HepG2 (cell line): ENCODE data around the gene SMYD4. TPM values are rescaled to one million over a fixed set of nuclear protein-coding genes. Genes with fewer than 3 reads are reported as not detected.

Experiments
- GABPB1 ChIP-seq: IDR thresholded peaks from 2 replicates; pipeline ENCODE4 v1.6.1; 2016; ENCODE audit warnings: mild to moderate bottlenecking, missing genetic modification reagents, moderate library complexity, missing compliant biosample characterization
- HES4 ChIP-seq: sonication (generic); formaldehyde crosslinking; IDR thresholded peaks from 2 replicates; pipeline ENCODE4 v1.9.0; 2021; ENCODE audit warnings: mild to moderate bottlenecking, missing genetic modification reagents, borderline replicate concordance
- HNRNPUL1 ChIP-seq: fragments of 200-400 bp; formaldehyde crosslinking; IDR thresholded peaks from 2 replicates; pipeline ENCODE4 v1.6.1; 2017; ENCODE audit warnings: low read depth, mild to moderate bottlenecking, low read length, moderate library complexity
- KDM1A ChIP-seq: IDR thresholded peaks from 2 replicates; pipeline ENCODE4 v1.6.1; 2016; ENCODE audit warnings: missing compliant biosample characterization
- KDM4B ChIP-seq: sonication (generic); formaldehyde crosslinking; IDR thresholded peaks from 2 replicates; pipeline ENCODE4 v1.4.0; 2020; ENCODE audit warnings: missing genetic modification reagents
- MATR3 ChIP-seq: sonication (generic); formaldehyde crosslinking; IDR thresholded peaks from 2 replicates; pipeline ENCODE4 v1.4.0; 2020; ENCODE audit warnings: missing genetic modification reagents
- RFX3 ChIP-seq: IDR thresholded peaks from 2 replicates; pipeline ENCODE4 v1.6.1; 2016; ENCODE audit warnings: missing biosample characterization, missing genetic modification reagents
- RFXAP ChIP-seq: sonication (generic); formaldehyde crosslinking; IDR thresholded peaks from 2 replicates; pipeline ENCODE4 v1.4.0; 2020; ENCODE audit warnings: missing genetic modification reagents, borderline replicate concordance
- SMYD3 ChIP-seq: sonication (generic); formaldehyde crosslinking; IDR thresholded peaks from 2 replicates; pipeline ENCODE4 v1.8.1; 2023; ENCODE audit warnings: mild to moderate bottlenecking, missing genetic modification reagents
- SP140L ChIP-seq: sonication (generic); formaldehyde crosslinking; IDR thresholded peaks from 2 replicates; pipeline ENCODE4 v1.4.0; 2020; ENCODE audit warnings: missing genetic modification reagents, borderline replicate concordance
- TARDBP ChIP-seq: sonication (generic); formaldehyde crosslinking; IDR thresholded peaks from 2 replicates; pipeline ENCODE4 v1.8.0; 2022; ENCODE audit warnings: mild to moderate bottlenecking, missing genetic modification reagents
- TEAD3 ChIP-seq: optimal IDR thresholded peaks from 2 replicates; pipeline ENCODE3; 2016; ENCODE audit warnings: borderline replicate concordance
- ZNF205 ChIP-seq: IDR thresholded peaks from 2 replicates; pipeline ENCODE4 v1.6.1; 2018; ENCODE audit warnings: missing biosample characterization, missing genetic modification reagents
- ZNF256 ChIP-seq: sonication (generic); formaldehyde crosslinking; conservative IDR thresholded peaks from 2 replicates; pipeline ENCODE4 v1.4.0; 2020; ENCODE audit warnings: missing genetic modification reagents
- ZNF564 ChIP-seq: sonication (generic); formaldehyde crosslinking; IDR thresholded peaks from 2 replicates; pipeline ENCODE4 v1.8.1; 2023; ENCODE audit warnings: mild to moderate bottlenecking, missing genetic modification reagents
- ZNF577 ChIP-seq: sonication (generic); formaldehyde crosslinking; IDR thresholded peaks from 2 replicates; pipeline ENCODE4 v1.4.0; 2020; ENCODE audit warnings: mild to moderate bottlenecking, low read depth, missing genetic modification reagents, borderline replicate concordance
- polyA plus RNA-seq, 8 experiments: library from polyadenylated mRNA; depleted of rRNA in 3 of 8; stranded (reverse) in 7 of 8; unstranded in 1 of 8; fragments of >200 nt; fragmentation: Illumina TruSeq in 4 of 8; extraction: Trizol in 4 of 8; gene quantifications; 2 replicates each; pipeline versions ENCODE4 v1.2.1 to v1.2.3, GENCODE V29; 2011 to 2016; ENCODE audit warnings: low read depth in 4 of 8, missing spikeins in 1 of 8, mixed read lengths in 1 of 8; ENCODE audit not compliant: insufficient read depth in 1 of 8
- total RNA-seq, 5 experiments: library from RNA; depleted of rRNA; stranded (reverse); fragments of >200 nt; fragmentation: Illumina TruSeq; extraction: Trizol; gene quantifications; 2 replicates each; pipeline ENCODE4 v1.2.3, GENCODE V29; 2016; ENCODE audit warnings: low read depth in 1 of 5
- TF ChIP-seq, protein P1 (sequence below): sonication (generic); formaldehyde crosslinking; IDR thresholded peaks from 2 replicates; pipeline ENCODE4 v1.5.1; 2020; ENCODE audit warnings: missing genetic modification reagents, mild to moderate bottlenecking, borderline replicate concordance
- TF ChIP-seq, protein P2 (sequence below): sonication (generic); formaldehyde crosslinking; IDR thresholded peaks from 2 replicates; pipeline ENCODE4 v1.8.0; 2022; ENCODE audit warnings: low read depth, missing genetic modification reagents
- TF ChIP-seq, protein P3 (sequence below): sonication (generic); formaldehyde crosslinking; IDR thresholded peaks from 2 replicates; pipeline ENCODE4 v1.4.0; 2020; ENCODE audit warnings: missing genetic modification reagents
- TF ChIP-seq, protein P4 (sequence below): sonication (generic); formaldehyde crosslinking; IDR thresholded peaks from 2 replicates; pipeline ENCODE4; 2020; ENCODE audit warnings: missing genetic modification reagents, mild to moderate bottlenecking, borderline replicate concordance
- TF ChIP-seq, protein P5 (sequence below): sonication (generic); formaldehyde crosslinking; IDR thresholded peaks from 2 replicates; pipeline ENCODE4 v1.9.0; 2021; ENCODE audit warnings: missing genetic modification reagents, borderline replicate concordance

The SMYD4 gene
- total and polyA plus RNA-seq, 2 of the 13 experiments (the other 11 are each of a cell fraction or from before 2014, with no cell fraction given) = 7.4 to 11.3 TPM

DNA sequence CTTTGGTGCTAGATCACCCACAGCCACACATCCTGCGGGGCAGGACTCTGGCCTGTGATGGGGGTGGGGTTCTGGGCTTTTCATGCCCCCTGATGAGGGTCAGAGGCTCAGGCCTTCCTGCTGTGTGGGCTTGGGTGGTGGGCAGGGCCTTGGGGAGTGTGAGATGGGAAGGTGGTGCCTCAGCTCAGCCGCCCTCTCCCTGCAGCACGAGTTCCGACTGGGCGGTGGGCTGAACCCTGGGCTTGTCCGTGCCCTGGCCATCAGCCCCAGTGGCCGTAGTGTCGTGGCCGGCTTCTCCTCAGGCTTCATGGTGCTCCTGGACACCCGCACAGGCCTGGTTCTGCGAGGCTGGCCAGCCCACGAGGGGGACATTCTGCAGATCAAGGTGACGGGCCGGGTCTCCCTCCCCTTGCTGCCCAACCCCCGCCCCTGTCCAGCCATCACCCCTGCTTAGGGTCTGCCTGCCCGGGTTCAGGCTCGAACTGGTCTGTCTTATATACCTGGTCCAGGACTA lies 93.8 kb downstream of the SMYD4 start (continued):
- TF ChIP-seq, protein P1, sequence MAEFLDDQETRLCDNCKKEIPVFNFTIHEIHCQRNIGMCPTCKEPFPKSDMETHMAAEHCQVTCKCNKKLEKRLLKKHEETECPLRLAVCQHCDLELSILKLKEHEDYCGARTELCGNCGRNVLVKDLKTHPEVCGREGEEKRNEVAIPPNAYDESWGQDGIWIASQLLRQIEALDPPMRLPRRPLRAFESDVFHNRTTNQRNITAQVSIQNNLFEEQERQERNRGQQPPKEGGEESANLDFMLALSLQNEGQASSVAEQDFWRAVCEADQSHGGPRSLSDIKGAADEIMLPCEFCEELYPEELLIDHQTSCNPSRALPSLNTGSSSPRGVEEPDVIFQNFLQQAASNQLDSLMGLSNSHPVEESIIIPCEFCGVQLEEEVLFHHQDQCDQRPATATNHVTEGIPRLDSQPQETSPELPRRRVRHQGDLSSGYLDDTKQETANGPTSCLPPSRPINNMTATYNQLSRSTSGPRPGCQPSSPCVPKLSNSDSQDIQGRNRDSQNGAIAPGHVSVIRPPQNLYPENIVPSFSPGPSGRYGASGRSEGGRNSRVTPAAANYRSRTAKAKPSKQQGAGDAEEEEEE (CRISPR knock-in tag) = no peak
- no peak for TF ChIP-seq HNRNPUL1
- TF ChIP-seq, protein P2, sequence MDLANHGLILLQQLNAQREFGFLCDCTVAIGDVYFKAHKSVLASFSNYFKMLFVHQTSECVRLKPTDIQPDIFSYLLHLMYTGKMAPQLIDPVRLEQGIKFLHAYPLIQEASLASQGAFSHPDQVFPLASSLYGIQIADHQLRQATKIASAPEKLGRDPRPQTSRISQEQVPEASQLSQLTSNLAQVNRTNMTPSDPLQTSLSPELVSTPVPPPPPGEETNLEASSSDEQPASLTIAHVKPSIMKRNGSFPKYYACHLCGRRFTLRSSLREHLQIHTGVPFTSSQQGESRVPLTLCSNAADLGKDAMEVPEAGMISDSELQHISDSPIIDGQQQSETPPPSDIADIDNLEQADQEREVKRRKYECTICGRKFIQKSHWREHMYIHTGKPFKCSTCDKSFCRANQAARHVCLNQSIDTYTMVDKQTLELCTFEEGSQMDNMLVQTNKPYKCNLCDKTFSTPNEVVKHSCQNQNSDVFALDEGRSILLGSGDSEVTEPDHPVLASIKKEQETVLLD (CRISPR knock-in tag) = 0 out of 2 replicates have a peak, but pooled peaks have one; percentile 66
- TF ChIP-seq KDM4B = no peak
- TF ChIP-seq GABPB1 (CRISPR knock-in tag) = no peak
- TF ChIP-seq KDM1A (CRISPR knock-in tag) = no peak
- TF ChIP-seq SMYD3 (CRISPR knock-in tag) = no peak
- no peak; the same call in 1 of the 2 replicates for TF ChIP-seq ZNF256 (CRISPR knock-in tag)
- no peak for TF ChIP-seq HES4
- no peak for TF ChIP-seq ZNF205
- TF ChIP-seq ZNF577 = 0 out of 2 replicates have a peak, but pooled peaks have one; percentile 86
- TF ChIP-seq, protein P3, sequence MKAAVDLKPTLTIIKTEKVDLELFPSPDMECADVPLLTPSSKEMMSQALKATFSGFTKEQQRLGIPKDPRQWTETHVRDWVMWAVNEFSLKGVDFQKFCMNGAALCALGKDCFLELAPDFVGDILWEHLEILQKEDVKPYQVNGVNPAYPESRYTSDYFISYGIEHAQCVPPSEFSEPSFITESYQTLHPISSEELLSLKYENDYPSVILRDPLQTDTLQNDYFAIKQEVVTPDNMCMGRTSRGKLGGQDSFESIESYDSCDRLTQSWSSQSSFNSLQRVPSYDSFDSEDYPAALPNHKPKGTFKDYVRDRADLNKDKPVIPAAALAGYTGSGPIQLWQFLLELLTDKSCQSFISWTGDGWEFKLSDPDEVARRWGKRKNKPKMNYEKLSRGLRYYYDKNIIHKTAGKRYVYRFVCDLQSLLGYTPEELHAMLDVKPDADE (CRISPR knock-in tag) = no peak
- no peak for TF ChIP-seq MATR3 (CRISPR knock-in tag)
- TF ChIP-seq TEAD3 (CRISPR knock-in tag) = no peak
- no peak for TF ChIP-seq RFX3
- TF ChIP-seq SP140L = no peak
- no peak; the same call in 1 of the 2 replicates for TF ChIP-seq RFXAP (CRISPR knock-in tag)
- no peak for TF ChIP-seq ZNF564 (CRISPR knock-in tag)
- no peak for TF ChIP-seq TARDBP (CRISPR knock-in tag)
- TF ChIP-seq, protein P4, sequence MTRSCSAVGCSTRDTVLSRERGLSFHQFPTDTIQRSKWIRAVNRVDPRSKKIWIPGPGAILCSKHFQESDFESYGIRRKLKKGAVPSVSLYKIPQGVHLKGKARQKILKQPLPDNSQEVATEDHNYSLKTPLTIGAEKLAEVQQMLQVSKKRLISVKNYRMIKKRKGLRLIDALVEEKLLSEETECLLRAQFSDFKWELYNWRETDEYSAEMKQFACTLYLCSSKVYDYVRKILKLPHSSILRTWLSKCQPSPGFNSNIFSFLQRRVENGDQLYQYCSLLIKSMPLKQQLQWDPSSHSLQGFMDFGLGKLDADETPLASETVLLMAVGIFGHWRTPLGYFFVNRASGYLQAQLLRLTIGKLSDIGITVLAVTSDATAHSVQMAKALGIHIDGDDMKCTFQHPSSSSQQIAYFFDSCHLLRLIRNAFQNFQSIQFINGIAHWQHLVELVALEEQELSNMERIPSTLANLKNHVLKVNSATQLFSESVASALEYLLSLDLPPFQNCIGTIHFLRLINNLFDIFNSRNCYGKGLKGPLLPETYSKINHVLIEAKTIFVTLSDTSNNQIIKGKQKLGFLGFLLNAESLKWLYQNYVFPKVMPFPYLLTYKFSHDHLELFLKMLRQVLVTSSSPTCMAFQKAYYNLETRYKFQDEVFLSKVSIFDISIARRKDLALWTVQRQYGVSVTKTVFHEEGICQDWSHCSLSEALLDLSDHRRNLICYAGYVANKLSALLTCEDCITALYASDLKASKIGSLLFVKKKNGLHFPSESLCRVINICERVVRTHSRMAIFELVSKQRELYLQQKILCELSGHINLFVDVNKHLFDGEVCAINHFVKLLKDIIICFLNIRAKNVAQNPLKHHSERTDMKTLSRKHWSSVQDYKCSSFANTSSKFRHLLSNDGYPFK (CRISPR knock-in tag) = no peak
- TF ChIP-seq, protein P5, sequence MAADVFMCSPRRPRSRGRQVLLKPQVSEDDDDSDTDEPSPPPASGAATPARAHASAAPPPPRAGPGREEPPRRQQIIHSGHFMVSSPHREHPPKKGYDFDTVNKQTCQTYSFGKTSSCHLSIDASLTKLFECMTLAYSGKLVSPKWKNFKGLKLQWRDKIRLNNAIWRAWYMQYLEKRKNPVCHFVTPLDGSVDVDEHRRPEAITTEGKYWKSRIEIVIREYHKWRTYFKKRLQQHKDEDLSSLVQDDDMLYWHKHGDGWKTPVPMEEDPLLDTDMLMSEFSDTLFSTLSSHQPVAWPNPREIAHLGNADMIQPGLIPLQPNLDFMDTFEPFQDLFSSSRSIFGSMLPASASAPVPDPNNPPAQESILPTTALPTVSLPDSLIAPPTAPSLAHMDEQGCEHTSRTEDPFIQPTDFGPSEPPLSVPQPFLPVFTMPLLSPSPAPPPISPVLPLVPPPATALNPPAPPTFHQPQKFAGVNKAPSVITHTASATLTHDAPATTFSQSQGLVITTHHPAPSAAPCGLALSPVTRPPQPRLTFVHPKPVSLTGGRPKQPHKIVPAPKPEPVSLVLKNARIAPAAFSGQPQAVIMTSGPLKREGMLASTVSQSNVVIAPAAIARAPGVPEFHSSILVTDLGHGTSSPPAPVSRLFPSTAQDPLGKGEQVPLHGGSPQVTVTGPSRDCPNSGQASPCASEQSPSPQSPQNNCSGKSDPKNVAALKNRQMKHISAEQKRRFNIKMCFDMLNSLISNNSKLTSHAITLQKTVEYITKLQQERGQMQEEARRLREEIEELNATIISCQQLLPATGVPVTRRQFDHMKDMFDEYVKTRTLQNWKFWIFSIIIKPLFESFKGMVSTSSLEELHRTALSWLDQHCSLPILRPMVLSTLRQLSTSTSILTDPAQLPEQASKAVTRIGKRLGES (CRISPR knock-in tag) = no peak
